HUDEP-2 (cell line): ENCODE data around the gene PAPPA2.
"Not testable (repeated sequence)": the region's sequence is repeated elsewhere in the genome, so short reads cannot be mapped to it uniquely, and the experiment has no call there.

ENCODE experiments used
- DNase-seq, 76 experiments: peaks; one replicate each; lab custom pipeline; 2025; ENCODE audit not compliant: unreplicated experiment in 76 of 76; lab: John Stamatoyannopoulos, UW

Gene PAPPA2

DNA sequence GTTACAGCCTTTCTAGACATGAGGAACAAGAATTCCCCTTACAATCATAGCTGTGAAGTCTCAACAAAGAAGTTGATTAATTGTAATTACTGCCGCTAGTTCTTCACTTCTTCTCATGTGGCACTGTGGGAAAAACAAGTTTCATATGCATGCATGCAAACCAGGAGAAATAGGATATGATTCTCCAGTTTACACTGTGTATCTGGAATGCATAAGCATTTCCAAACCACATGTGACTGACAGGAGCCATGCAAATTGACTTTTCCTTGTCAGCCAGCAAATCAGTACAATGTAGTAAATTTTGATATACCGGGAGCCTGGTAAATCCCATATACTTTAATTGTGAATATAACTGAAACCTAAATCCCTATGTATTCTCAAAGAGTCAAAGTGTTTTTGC is 279.3 kb downstream of the PAPPA2 start:
- no peak for DNase-seq

DNA sequence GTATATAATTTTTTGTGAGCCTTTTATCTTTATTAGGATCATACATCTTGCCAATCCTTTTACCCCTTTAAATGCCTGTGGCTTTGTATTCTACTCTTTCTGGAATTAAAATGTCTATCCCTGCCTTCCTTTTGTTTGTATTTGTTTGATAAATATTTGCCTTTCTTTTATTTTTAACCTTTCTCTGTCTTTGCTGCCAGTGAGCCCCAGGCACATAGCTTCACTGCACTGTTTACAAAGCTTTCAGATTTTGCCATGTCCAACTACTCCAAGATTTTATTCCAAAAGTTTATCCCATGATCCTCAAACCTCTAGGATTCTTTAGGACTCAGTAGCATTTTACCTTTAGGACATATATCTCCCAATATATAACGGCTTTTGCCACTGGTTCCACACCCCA is 281.2 kb downstream of the PAPPA2 start:
- no peak for DNase-seq

DNA sequence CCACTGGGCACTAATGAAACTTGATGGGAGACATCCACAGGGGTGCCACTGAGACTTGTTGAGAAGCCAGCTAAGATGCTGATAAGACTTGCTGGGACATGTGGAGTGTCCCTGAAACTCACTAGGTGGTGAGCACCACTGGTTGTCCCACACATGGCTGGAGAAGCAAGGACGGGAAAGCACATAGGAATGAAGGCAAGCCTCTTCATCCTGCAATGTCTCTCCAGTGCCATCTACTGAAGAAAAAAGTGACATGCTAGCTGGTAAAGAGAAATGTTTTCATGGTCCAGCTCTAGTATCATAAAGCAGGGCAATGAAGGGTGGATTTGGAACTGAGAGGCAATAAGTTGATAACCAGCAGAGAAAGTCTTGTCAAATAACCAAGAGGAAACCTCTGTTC is 283.0 kb downstream of the PAPPA2 start:
- DNase-seq, result peak in 1 of 76 experiments; percentile 10

DNA sequence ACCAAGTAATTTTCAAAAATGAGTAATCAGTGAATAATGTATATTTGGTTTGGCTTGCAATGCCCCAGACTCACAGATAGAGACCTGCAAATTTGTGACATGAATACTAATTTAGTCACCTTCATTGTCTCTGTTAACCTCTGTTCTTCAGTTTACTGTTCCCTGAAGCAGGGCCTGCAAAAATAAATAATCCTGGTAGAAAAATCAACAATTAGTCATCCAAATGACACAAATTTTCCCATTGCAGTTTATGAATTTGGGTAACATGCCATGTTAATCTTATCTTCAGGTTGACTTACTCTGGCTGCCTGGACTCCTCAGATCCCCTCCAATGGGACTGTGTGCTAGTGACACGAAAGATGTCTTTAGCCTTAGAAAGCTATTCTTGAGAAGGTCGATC is 289.5 kb downstream of the PAPPA2 start:
- no peak for DNase-seq

DNA sequence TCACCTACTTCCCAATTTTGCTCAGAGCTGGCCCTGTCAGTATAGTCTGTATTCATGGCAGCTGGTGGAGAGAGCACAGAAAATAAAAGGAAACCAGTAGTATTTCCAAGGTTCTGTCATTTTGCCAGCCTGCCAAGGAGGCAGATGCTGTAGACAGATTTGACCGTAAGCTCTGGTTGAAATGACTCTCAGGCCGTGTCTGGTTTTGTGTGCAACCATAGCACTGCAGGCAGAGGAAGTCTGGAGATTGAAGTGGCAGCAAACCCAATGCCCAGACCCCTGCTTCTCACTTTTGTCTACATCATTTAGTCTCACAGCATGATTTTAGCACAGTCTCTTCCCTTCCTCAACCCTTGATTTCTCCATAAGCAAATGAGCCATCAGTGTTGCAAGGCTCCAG is 291.7 kb downstream of the PAPPA2 start:
- DNase-seq, result no peak

DNA sequence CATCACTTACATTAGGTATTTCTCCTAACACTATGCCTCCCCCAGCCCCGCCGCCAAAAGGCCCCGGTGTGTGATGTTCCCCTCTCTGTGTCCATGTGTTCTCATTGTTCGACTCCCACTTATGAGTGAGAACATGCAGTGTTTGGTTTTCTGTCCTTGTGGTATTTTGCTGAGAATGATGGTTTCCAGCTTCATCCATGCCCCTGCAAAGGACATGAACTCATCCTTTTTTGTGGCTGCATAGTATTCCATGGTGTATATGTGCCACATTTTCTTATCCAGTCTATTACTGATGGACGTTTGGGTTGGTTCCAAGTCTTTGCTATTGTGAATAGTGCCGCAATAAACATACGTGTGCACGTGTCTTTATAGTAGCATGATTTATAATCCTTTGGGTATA is 293.8 kb downstream of the PAPPA2 start:
- not testable (repeated sequence) for DNase-seq

DNA sequence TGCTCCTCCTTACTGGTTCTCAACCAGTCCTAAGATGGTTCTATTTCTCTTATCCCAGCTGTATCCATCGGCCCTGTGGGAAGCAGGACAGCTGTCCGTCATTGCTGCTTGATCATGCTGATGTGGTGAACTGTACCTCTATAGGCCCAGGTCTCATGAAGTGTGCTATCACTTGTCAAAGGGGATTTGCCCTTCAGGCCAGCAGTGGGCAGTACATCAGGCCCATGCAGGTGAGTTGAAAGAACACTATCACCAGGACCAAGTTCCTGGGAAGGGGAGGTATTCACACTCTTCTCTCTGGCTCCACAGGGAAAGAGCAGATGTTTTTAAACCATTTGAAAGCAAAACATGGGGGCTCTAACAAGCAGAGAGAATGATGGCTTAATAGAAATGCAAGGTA is 302.6 kb downstream of the PAPPA2 start:
- no peak for DNase-seq

DNA sequence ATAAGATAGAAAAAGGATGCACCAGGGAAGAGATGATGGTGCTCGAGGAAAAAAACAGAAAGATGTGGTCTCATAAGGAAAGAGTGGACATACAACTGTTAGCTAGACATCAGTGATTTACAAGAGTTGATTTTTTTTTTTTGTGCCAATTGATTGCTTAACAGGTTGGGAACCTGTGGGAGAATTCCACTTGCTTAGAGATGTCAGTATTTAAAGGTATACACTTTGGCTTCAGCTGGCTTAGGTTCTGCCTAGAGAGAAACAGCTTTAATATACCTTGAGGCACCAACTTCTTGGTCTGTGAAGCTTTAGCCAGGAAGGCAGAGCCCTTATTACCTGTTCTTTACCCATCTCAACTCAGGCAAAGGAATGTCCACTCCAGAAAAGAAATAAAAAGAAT is 303.8 kb downstream of the PAPPA2 start:
- no peak for DNase-seq

DNA sequence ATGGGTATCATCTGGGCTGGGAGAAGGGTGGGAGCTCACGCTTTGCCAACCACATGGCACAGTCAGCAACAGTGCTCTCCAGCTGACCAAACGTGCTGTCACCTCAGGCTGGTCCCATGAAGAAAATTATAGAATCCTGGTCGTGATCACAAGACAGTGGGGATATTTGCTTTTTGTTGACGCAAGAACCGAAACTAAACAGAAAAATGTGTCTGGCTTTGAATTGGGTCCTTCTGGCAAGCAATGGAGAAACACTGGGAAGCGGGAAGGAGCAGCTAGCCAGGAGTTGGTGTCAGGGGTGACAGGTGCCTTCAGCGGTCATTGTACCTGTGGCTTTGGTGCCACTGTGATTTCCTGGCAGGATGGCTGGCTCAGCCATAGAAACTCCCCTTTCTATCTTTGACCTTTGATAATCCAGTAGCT is 304.8 kb downstream of the PAPPA2 start:
- no peak for DNase-seq

DNA sequence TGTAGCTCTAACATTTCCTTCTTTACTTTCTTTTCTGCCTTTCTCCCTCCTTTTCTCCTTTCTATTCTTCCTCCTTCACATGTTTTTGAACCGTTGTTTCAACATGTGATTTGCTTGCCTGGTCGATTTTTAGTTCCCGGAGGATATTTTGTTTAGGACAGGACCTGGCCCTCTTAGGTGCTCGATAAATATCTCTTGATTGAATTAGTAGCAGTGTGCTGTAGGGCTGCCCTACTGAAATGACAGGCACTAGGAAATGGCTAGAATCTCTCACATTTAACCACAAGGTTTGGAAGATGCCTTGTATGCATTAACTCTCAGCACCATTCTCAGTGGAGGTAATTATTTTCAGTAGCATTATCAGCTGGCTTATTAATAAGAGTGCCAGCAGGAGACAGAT is 305.6 kb downstream of the PAPPA2 start:
- DNase-seq, result no peak

DNA sequence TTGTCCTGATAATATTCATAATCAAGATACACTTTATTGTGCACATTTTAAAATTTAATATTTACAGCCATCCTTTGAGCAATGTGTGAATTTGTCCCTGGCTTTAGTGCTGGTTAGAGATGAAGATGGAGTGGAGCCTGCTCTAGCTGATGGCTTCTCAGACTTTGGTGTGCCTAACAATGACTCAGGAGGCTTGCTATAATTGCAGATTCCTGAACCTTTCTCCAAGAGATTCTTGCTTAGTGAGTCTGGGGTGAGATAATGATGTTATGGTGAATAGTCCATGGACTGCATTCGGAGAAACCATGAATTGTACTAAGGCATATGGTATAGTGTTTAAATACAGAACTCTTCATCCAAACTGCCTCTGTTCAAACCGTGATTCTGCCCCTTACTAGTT is 307.1 kb downstream of the PAPPA2 start:
- DNase-seq, result no peak

DNA sequence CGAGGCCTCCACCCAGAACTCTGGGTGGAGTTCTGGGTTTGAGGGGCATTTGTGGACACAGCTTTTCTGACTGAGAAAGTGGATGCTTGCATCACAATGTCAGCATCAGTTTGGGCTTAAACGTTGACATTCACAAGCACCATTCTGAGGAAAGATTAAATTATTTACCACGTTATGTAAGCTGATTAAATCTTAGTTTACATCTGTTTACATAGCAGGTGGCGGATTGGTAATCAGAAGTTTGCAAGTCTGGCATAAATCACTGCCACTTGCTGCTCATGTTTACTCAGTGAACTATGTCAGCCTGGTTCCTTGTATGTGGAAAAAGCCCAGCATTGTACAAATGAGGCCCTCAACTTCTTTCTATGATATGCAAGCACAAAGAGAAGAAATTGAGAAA is 310.1 kb downstream of the PAPPA2 start:
- no peak for DNase-seq

DNA sequence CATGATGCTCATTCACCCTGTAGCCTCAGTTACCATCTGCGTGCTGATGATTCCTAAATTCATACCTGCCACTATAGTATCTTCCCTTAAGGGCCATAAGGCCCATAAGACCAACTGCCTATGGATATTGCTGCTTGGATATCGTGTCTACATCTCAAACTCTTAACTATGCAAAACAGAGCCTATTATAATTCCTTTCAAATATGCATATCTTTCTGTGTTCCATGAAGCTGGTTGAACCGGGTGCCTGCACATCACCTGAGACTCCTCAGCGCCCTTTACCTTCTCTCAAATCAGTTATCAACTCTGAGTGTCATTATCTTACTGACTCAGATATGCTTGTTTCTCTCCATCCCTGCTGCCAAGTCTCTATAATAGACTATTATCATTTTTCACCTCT is 311.2 kb downstream of the PAPPA2 start:
- no peak for DNase-seq

DNA sequence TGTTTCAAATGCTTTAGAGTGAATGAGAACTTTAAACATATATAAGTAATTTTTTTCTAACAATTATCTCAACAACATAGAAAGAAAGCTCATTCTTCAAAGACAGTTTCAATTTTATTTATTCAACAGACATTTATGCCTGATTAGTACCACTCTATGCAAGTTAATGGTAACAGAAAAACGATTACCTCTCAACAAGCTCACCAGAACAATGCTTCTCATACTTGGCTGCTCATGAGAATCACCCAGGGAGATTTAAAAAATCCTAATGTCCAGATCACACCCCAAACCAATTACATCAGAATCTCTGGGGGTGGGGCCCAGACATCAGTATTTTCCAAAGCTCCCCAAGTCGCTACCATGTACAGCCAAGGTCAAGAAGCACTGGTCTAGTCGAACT is 312.4 kb downstream of the PAPPA2 start:
- no peak for DNase-seq

DNA sequence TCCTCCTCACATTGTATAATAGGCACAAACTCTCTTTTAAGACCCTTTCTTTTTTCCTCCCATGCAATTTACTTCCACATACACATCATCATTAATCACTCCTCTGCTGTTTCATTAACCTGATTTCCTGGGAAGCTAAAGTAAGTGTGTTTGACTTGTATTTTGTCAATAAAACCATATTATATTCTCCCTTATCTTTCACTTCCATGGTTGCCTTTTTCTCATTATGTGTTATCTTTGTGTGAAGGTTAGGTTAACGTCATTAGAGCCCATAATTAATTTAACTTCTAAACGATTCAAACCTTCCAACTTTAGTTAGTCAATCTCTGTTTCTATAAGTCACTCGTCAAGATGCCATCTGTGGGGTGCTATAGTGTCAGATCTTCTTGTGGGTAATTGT is 313.0 kb downstream of the PAPPA2 start:
- no peak for DNase-seq

DNA sequence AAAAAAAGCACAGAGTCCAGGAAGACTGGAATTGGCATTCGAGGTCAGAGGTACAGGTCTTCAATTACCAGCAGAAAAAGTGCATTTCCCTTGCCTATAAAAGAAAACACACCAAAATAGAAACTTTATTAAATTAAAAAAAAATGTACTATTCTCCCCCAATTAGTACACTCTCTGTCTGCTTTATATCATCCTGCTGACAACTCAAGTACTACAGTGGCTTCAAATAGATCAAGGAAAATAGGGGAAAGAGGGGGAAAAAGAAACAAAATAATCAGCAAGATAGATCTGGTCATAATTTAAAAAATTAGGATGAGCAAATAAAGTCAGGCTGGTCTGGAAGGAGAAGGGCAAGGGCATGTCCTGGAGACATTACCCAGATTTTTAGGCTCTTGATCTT is 315.1 kb downstream of the PAPPA2 start:
- no peak for DNase-seq

DNA sequence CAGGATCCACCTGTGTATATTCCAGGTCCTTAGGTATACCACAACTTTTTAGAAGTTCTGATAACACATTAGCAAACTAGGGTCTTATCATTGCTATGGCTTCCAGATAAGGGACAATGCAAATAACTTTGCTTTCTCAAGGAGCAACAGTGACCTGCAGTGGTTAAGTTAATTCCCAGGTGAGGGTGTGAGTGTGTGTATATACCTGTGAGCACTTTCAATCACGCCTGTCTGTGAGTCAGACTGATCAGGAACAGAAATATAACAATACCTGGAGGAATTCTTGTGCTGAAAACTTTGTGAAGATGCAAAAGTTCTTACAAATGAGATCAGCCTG is 317.0 kb downstream of the PAPPA2 start:
- no peak for DNase-seq

DNA sequence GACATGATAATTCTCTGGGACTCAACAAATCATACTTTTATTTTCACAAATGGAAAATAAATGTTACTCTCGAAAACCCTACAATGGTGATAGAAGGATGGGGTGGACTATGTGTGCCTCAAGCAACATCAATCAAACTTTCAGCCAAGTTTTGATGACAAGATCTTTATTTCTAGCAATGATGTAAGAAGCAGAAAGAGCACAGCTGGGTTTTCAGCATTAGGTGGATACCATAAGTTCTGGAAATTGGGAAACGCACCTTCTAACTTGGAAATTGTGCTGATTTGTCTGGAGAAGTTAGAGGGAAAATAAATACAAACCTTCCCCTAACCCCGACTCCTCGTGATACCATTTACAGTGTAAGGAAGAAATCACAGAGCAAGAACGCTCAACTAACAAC is 320.3 kb downstream of the PAPPA2 start:
- DNase-seq, result no peak

DNA sequence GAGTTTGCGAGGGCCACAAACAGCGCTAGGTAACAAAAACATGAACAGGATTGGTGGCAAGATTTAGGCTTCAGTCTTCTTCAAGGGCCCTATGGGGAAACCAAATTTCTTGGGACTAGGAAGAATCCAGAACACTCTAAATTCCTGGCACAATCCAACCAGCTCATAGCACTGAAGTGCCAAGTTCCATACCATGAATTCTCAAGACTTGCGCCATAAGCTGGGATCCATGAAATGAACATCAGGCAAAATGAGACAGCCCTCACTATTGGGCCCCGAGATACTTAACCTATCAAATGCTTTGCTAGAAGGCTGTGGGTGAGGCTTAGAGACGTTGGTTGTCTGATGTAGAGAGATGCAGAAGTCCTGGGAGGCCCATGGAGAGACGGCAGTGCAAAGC is 322.1 kb downstream of the PAPPA2 start:
- no peak for DNase-seq

DNA sequence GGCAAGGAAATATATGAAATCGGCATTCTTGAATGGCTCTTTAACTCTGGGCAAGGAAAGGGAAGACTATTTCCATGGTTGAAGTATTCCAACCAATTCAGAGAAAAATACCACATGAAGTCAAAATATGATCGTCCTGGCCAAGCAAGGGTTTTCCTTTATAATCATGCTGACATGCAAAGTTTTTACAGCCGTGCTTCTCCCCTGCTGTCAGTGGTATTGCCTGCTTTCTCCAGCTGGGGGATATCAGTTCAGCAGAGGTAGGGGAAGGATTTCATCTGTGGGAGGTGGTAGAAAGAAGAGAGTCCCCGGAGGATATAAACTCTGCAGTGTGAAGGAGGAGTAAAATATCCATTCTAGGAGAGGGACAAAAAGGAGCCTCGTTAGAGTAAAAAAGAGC is 322.8 kb downstream of the PAPPA2 start:
- DNase-seq, result no peak

DNA sequence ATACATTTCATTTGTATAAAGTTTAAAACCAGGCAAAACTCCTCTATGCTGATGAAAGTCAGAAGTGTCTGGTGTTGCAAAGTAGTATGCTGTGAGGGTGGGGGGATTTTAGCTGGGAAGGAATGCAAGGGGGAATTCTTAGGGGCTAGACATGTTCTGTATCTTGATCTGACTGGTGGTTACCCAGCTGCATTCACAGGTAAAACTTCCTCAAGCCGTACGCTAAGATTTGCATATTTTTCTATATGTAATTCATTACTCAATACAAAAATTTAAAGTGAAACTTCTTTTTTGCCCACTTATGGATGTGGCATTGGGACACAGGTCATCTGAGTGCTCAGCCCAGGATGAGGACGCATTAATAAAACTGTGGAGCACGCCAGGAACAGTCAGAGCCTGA is 323.3 kb downstream of the PAPPA2 start:
- DNase-seq, result no peak

DNA sequence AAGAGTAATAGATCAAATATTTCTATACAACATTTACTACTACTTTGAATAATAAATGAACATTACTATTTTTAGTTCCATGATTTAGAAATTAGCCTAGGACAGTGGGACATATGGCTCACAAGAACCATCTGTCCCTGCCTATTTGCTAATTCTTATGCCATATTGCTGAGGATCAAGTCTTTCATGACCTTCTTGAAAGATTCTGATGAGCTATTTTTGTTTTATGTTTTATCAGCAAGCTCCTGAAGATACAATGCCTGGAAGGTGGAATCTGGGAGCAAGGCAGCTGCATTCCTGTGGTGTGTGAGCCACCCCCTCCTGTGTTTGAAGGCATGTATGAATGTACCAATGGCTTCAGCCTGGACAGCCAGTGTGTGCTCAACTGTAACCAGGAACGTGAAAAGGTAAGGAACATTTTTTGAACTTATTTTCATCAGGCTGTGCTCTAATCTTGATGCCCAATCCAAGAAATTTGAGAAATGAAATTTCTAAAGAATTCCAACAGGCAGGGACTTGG is 326.7 kb downstream of the PAPPA2 start:
- no peak for DNase-seq

DNA sequence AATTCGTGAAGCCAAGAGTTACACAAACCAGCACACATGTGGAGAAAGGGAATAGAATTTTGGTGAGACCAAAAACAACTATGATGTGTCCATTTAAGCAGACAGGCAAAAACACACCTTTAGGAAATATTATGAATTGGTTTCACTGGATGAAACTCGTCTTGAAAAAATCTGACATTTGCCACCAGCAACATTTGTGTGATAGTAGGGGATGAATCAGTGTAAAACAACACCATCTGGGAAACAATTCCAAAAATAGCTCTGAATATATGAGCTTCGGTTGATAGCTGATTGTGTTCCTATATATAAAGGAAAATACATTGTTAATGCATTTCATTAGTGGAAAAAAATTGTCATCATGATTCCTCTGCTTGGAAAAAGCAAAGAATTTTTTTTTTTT is 327.8 kb downstream of the PAPPA2 start:
- DNase-seq, result no peak

DNA sequence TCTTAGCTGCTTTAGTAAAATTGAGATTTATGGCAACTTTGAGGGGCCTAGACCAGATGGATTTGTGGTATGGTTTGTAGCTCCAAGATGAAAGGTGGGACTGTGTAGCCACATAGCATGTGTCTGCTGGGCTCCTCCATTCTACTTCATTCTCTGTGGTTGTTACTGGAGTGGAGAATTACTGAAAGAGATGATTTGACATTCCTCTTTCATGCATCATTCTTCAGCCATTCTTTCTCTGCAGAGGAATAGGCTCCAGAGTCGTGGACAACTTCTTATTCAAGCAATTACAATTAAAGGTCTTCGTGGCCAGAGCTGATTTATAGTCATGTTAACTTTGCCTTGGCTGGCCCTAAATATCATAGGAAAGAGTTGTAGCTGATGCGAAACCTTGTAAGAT is 328.9 kb downstream of the PAPPA2 start:
- DNase-seq, result no peak
